Gastrocnemius medialis (tissue), 4 donors: ENCODE measurements around the gene EIF3I. TPM values are rescaled to one million over a fixed set of nuclear protein-coding genes. Genes with fewer than 3 reads are reported as not detected.
"Not testable (repeated sequence)": the region's sequence is repeated elsewhere in the genome, so short reads cannot be mapped to it uniquely, and the experiment has no call there.

Source experiments
- ATAC-seq, 2 donors: fragments of 150-250 bp; one replicate each; pipeline ENCODE4 v1.9.1; 2016
- DNase-seq, 2 donors: peaks; one replicate each; pipeline ENCODE4 v3.0.0-alpha.2; 2019
- H3K27ac ChIP-seq, 4 donors: fragments of 200-600 bp; sonication (generic); 1 replicate in 1 of 4; 2 replicates in 3 of 4; pipeline ENCODE4 v1.5.1; 2016 to 2018; ENCODE audit warnings: mild to moderate bottlenecking in 2 of 4, moderate library complexity in 1 of 4
- H3K27me3 ChIP-seq, 3 donors: fragments of 200-600 bp; sonication (generic) in 2 of 3; 1 replicate in 1 of 3; 2 replicates in 2 of 3; pipeline versions ENCODE4 v1.5.1 to v1.6.0; 2016 to 2019; ENCODE audit warnings: mild to moderate bottlenecking in 1 of 3, moderate library complexity in 1 of 3
- H3K36me3 ChIP-seq, 2 donors: fragments of 200-600 bp; sonication (generic) in 1 of 2; one replicate each; pipeline ENCODE4 v1.5.1; 2017 to 2018
- H3K4me1 ChIP-seq, 2 donors: fragments of 200-600 bp; sonication (generic) in 1 of 2; one replicate each; pipeline ENCODE4 v1.5.1; 2016 to 2017; ENCODE audit warnings: mild to moderate bottlenecking in 2 of 2
- H3K4me3 ChIP-seq, 4 donors: fragments of 200-600 bp; sonication (generic) in 3 of 4; 1 replicate in 1 of 4; 2 replicates in 3 of 4; pipeline ENCODE4 v1.5.1; 2016 to 2019; ENCODE audit warnings: mild to moderate bottlenecking in 2 of 4
- H3K9me3 ChIP-seq, 3 donors: fragments of 200-600 bp; sonication (generic) in 2 of 3; 1 replicate in 1 of 3; 2 replicates in 2 of 3; pipeline ENCODE4 v1.5.1; 2016 to 2019
- CTCF ChIP-seq, 5 experiments: fragments of 450-650 bp in 3 of 5; fragments of 200-600 bp in 2 of 5; sonication (generic) in 2 of 5; IDR thresholded peaks in 4 of 5; conservative IDR thresholded peaks in 1 of 5; 1 replicate in 4 of 5; 2 replicates in 1 of 5; pipeline ENCODE4 v1.5.1; 2016 to 2019; ENCODE audit warnings: antibody characterized with exemption in 5 of 5, mild to moderate bottlenecking in 3 of 5, moderate library complexity in 3 of 5
- POLR2A ChIP-seq, 2 donors: fragments of 450-650 bp; IDR thresholded peaks; one replicate each; pipeline ENCODE4 v1.6.1; 2017; ENCODE audit warnings: antibody characterized with exemption in 2 of 2, mild to moderate bottlenecking in 2 of 2, moderate library complexity in 2 of 2
- in situ Hi-C, 4 donors: fragments of 200-750 bp; cut with MboI; loops; one replicate each; pipeline versions ENCODE4 v1.15.0 to v1.8.0; 2017; ENCODE audit warnings: low sequenced_read_pairs in 4 of 4
- intact Hi-C: fragments of 100-400 bp; cut with DNase I; formaldehyde crosslinking; loops from one replicate; pipeline ENCODE4 v1.15.1; 2023; ENCODE audit warnings: low total_unique reads
- total RNA-seq, 4 donors: library from RNA; depleted of rRNA; stranded (reverse); fragments of >200 nt; gene quantifications; one replicate each; pipeline versions ENCODE4 v1.1.0 to v1.2.3, GENCODE V29; 2016

Gene EIF3I
- total RNA-seq, 4 donors from 2014 or later, result 211 to 294 (median 245) TPM

GRCh38 chr1:32250893-32251716, 28.9 kb downstream of the EIF3I start, which contains the start of gene LCK:
Gene LCK, plus strand, starts transcription at chr1:32251265. Its CDS starts 23,065 bp downstream, at chr1:32274330.
- Histone ChIP-seq H3K9me3 (no peaks in the 10 kb centered on the region), H3K27me3 (no peaks in the 10 kb centered on the region), H3K36me3 (no peaks in the 10 kb centered on the region), H3K4me1 (peaks cover 16 to 38% of the 10 kb centered on the region in 2 donors), H3K4me3 (no peak within 1 kb of the TSS), H3K27ac (peak within 1 kb of the TSS; percentile 47 to 73 (median 70))
- intact Hi-C loops, result no loop called here
- ATAC-seq, result no peak
- no peak for TF ChIP-seq CTCF (IDR thresholded peaks at IDR 0.05 in 4 of 5, conservative IDR thresholded peaks at IDR 0.05 in 1 of 5)
- TF ChIP-seq POLR2A (IDR thresholded peaks at IDR 0.05), result no peak
- no peak for DNase-seq
- in situ Hi-C loops, result no loop called here

DNA sequence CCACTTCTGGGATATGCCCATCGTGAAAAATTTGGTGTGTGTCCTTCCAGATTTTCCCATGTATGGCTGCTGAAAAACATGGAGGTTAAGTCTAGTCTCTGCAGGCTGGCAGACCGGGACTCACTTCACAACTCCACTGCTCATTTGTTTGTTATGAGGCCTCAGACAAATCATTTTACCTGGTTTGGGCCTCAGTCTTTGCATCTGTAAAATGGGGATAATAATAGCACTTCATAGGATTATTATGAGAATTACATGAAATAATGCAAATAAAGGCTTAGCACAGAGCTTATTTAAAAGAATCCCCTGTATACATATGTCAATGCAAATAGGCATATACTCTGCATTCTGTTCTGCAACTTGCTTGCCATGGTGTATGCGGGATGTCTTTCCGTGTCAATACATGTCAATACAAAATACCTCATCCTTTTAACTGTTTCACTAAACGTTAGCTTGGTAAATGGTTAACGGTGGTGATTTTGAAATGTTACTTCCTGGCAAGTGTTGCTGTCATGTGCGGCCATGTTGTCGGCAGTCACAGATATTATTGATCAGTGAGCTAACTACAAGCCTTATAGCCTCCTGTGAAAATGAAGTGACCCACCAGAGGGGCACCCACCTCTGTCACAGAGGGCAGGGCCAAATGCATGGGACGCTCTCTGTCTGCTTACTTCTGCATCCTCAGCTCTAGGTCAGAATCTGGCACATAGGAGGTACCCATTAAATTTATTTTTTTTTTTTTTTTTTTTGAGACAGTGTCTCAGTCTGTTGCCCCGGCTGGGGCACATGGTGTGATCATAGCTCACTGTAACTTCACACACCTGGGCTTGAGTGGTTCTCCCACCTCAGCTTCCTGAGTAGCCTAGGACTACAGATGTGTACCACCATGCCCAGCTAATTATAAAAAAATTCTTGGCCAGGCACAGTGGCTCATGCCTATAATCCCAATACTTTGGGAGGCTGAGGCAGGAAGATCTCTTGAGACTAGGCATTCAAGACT, 33.2 kb downstream of the EIF3I start:
- Histone ChIP-seq H3K27me3 (no peaks in the 10 kb centered on the region), H3K27ac (no peak overlapping the region), H3K4me3 (no peak overlapping the region), H3K4me1 (peaks cover 0 to 17% of the 10 kb centered on the region in 2 donors), H3K36me3 (no peaks in the 10 kb centered on the region), H3K9me3 (no peaks in the 10 kb centered on the region)
- DNase-seq (no peak), ATAC-seq (no peak)
- TF ChIP-seq POLR2A (IDR thresholded peaks at IDR 0.05), result no peak
- no peak for TF ChIP-seq CTCF (IDR thresholded peaks at IDR 0.05 in 4 of 5, conservative IDR thresholded peaks at IDR 0.05 in 1 of 5)
- intact Hi-C loops, result no loop called here
- in situ Hi-C loops, result no loop called here

DNA sequence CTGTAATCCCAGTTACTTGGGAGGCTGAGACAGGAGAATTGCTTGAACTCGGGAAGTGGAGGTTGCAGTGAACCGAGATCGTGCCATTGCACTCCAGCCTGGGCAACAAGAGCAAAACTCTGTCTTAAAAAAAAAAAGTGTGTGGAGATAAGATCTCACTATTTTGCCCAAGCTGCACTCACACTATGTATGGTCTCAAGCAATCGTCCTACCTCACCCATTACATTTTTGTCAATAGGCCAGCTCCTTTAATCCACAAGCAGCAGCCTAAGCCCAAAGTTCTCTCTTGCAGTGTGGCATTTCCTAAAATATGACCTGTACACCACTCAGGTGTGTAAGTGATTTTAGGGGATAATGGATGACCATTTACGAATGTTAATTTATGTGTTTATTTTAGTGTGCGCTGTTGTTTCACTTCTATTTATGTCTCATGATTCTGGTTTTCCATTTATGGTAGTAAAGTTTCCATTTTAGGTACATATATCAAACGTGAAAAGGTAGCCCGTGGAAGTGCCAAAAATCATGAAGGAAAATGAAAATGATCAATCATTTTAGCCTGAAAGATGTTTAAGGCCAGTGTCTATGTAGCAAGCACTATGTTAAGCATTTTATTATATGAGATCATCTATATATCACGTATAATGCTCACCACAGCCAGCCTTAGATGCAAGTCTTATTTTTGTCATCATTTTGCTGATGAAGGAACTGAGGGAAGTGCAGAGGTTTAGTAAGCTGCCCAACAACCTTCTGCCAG, 34.4 kb downstream of the EIF3I start:
- H3K4me3 ChIP-seq, result no peak overlapping the region
- H3K36me3 ChIP-seq, result no peaks in the 10 kb centered on the region
- no peaks in the 10 kb centered on the region for H3K27me3 ChIP-seq
- no peak overlapping the region for H3K27ac ChIP-seq
- intact Hi-C loops (no loop called here), in situ Hi-C loops (no loop called here)
- peaks cover 0 to 10% of the 10 kb centered on the region in 2 donors for H3K4me1 ChIP-seq
- TF ChIP-seq CTCF (IDR thresholded peaks at IDR 0.05 in 4 of 5, conservative IDR thresholded peaks at IDR 0.05 in 1 of 5), result no peak
- ATAC-seq (no peak), DNase-seq (no peak)
- H3K9me3 ChIP-seq, result no peaks in the 10 kb centered on the region

- no peak overlapping the region for H3K4me3 ChIP-seq
- no peak for DNase-seq
- in situ Hi-C loops, result no loop called here
- TF ChIP-seq POLR2A (IDR thresholded peaks at IDR 0.05), result no peak
- no peak for TF ChIP-seq CTCF (IDR thresholded peaks at IDR 0.05 in 4 of 5, conservative IDR thresholded peaks at IDR 0.05 in 1 of 5)
- H3K27me3 ChIP-seq, result no peaks in the 10 kb centered on the region
- ATAC-seq, result no peak
- no peaks in the 10 kb centered on the region for H3K9me3 ChIP-seq
- peaks cover 0 to 9% of the 10 kb centered on the region in 2 donors for H3K4me1 ChIP-seq
- no peaks in the 10 kb centered on the region for H3K36me3 ChIP-seq
- intact Hi-C loops, result no loop called here
- H3K27ac ChIP-seq, result no peak overlapping the region
Observed at GRCh38 chr1:32257227-32257508, 35.0 kb downstream of the EIF3I start.

DNA sequence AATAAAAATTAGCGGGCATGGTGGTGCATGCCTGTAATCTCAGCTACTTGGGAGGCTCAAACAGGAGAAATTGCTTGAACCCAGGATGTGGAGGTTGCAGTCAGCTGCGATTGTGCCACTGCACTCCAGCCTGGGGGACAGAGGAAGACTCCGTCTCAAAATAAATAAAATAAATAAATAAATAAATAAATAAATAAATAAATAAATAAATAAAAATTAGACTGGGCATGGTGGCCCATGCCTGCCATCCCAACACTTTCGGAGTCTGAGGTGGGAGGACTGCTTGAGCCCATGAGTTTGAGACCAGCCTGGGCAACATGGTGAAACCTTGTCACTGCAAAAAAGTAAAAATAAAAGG, 41.0 kb downstream of the EIF3I start:
- ATAC-seq, intact Hi-C loops, in situ Hi-C loops, H3K36me3 ChIP-seq, H3K27me3 ChIP-seq, H3K9me3 ChIP-seq, H3K4me1 ChIP-seq, DNase-seq, H3K27ac ChIP-seq, H3K4me3 ChIP-seq: not testable (repeated sequence)
